ENCODE results near the gene EPHB2. TPM values are rescaled to one million over a fixed set of nuclear protein-coding genes. Genes with fewer than 3 reads are reported as not detected.

Gene EPHB2
- total RNA-seq, 1 experiment from 2014 or later = 18.5 TPM

DNA sequence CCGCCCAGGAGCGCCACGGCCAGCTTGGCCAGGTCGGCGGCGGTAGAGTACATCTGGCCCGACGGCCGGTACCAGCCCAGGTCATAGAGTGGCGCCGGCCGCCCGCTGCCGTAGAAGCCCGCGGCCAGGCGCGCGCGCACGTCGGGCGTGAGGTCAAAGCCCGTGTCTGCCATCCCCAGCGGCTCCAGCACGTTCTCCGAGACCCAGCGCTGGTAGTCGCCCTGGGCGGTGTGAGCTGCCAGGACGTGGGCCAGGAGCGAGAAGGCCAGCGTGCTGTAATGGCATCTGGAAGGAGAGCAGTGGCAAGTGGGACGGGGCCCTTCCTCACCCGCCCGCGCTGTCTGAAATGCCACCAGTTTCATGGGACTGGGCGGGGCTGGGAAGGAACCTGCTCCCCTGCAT lies 243.1 kb downstream of the EPHB2 start:
- Mint-ChIP-seq H3K9me3 (no peaks in the 10 kb centered on the region), H3K36me3 (no peaks in the 10 kb centered on the region), H3K27me3 (ENCODE audit: low read depth) (peaks cover 50% of the 10 kb centered on the region), H3K4me3 (peak overlapping the region; percentile 56), H3K27ac (no peak overlapping the region), H3K4me1 (no peaks in the 10 kb centered on the region)
- ATAC-seq (peak; percentile 84), DNase-seq (ENCODE audit: low spot score) (peak; percentile 46)
- CTCF ChIA-PET = interaction anchor here (1.0 to 3.0 kb wide), 4 partner anchors 11 to 222 kb away, joined by 3 to 18 read pairs (median 3); no protein-coding TSS in a partner anchor
- no peak for TF ChIP-seq GRHL2 (CRISPR knock-in tag; IDR thresholded peaks at IDR 0.05; ENCODE audit: insufficient replicate concordance, severe bottlenecking)
- TF ChIP-seq, protein P1, sequence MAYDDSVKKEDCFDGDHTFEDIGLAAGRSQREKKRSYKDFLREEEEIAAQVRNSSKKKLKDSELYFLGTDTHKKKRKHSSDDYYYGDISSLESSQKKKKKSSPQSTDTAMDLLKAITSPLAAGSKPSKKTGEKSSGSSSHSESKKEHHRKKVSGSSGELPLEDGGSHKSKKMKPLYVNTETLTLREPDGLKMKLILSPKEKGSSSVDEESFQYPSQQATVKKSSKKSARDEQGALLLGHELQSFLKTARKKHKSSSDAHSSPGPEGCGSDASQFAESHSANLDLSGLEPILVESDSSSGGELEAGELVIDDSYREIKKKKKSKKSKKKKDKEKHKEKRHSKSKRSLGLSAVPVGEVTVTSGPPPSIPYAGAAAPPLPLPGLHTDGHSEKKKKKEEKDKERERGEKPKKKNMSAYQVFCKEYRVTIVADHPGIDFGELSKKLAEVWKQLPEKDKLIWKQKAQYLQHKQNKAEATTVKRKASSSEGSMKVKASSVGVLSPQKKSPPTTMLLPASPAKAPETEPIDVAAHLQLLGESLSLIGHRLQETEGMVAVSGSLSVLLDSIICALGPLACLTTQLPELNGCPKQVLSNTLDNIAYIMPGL (CRISPR knock-in tag; IDR thresholded peaks at IDR 0.05) = no peak
- TF ChIP-seq ZNF263 (CRISPR knock-in tag; IDR thresholded peaks at IDR 0.05; ENCODE audit: low read depth) = no peak
- no peak for TF ChIP-seq NFATC4 (CRISPR knock-in tag; IDR thresholded peaks at IDR 0.05)
- TF ChIP-seq NFE2L1 (CRISPR knock-in tag; IDR thresholded peaks at IDR 0.05) = no peak
- TF ChIP-seq, protein P2, sequence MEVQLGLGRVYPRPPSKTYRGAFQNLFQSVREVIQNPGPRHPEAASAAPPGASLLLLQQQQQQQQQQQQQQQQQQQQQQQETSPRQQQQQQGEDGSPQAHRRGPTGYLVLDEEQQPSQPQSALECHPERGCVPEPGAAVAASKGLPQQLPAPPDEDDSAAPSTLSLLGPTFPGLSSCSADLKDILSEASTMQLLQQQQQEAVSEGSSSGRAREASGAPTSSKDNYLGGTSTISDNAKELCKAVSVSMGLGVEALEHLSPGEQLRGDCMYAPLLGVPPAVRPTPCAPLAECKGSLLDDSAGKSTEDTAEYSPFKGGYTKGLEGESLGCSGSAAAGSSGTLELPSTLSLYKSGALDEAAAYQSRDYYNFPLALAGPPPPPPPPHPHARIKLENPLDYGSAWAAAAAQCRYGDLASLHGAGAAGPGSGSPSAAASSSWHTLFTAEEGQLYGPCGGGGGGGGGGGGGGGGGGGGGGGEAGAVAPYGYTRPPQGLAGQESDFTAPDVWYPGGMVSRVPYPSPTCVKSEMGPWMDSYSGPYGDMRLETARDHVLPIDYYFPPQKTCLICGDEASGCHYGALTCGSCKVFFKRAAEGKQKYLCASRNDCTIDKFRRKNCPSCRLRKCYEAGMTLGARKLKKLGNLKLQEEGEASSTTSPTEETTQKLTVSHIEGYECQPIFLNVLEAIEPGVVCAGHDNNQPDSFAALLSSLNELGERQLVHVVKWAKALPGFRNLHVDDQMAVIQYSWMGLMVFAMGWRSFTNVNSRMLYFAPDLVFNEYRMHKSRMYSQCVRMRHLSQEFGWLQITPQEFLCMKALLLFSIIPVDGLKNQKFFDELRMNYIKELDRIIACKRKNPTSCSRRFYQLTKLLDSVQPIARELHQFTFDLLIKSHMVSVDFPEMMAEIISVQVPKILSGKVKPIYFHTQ (CRISPR knock-in tag; IDR thresholded peaks at IDR 0.05) = no peak
- TF ChIP-seq, protein P3, sequence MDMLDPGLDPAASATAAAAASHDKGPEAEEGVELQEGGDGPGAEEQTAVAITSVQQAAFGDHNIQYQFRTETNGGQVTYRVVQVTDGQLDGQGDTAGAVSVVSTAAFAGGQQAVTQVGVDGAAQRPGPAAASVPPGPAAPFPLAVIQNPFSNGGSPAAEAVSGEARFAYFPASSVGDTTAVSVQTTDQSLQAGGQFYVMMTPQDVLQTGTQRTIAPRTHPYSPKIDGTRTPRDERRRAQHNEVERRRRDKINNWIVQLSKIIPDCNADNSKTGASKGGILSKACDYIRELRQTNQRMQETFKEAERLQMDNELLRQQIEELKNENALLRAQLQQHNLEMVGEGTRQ (CRISPR knock-in tag; IDR thresholded peaks at IDR 0.05) = no peak
- TF ChIP-seq ZNF219 (CRISPR knock-in tag; IDR thresholded peaks at IDR 0.05; ENCODE audit: borderline replicate concordance) = no peak
- no peak for TF ChIP-seq TP53 (CRISPR knock-in tag; IDR thresholded peaks at IDR 0.05)
- TF ChIP-seq MXD4 (CRISPR knock-in tag; IDR thresholded peaks at IDR 0.05; ENCODE audit: borderline replicate concordance) = no peak
- POLR2A ChIA-PET = no interaction called here

DNA sequence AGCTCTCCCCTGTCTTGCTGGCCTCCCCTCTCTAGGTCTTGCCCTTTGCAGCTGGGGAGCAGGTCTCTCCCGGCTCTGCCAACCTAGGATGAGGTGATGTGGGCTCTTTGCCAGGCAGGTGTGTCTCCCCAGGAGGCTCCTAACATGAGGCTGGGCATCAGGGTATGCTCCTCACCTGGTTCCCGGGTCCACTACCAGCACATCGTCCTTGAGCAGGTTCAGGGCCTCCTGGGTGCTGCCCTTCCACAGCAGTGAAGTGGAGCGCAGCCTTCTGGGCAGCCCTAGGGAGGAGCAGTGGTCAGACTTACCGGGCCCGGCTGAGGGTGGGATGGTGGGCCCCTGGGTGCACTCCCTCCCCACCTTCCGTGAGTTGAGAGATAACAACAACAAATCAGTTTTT lies 244.5 kb downstream of the EPHB2 start:
- Mint-ChIP-seq H3K27me3 (ENCODE audit: low read depth) (peaks cover 50% of the 10 kb centered on the region), H3K36me3 (no peaks in the 10 kb centered on the region), H3K27ac (no peak overlapping the region), H3K4me1 (no peaks in the 10 kb centered on the region), H3K4me3 (no peak overlapping the region), H3K9me3 (no peaks in the 10 kb centered on the region)
- ATAC-seq (no peak), DNase-seq (ENCODE audit: low spot score) (no peak)
- CTCF ChIA-PET = interaction anchor here (3.0 kb wide), 1 partner anchor 9 kb away, joined by 18 read pairs; no protein-coding TSS in a partner anchor
- POLR2A ChIA-PET = no interaction called here
- TF ChIP-seq NR3C1 (CRISPR knock-in tag; conservative IDR thresholded peaks at IDR 0.05; ENCODE audit: low read depth) (no peak), ZNF219 (CRISPR knock-in tag; IDR thresholded peaks at IDR 0.05; ENCODE audit: borderline replicate concordance) (no peak), JAZF1 (CRISPR knock-in tag; IDR thresholded peaks at IDR 0.05) (no peak)
- TF ChIP-seq, protein P4, sequence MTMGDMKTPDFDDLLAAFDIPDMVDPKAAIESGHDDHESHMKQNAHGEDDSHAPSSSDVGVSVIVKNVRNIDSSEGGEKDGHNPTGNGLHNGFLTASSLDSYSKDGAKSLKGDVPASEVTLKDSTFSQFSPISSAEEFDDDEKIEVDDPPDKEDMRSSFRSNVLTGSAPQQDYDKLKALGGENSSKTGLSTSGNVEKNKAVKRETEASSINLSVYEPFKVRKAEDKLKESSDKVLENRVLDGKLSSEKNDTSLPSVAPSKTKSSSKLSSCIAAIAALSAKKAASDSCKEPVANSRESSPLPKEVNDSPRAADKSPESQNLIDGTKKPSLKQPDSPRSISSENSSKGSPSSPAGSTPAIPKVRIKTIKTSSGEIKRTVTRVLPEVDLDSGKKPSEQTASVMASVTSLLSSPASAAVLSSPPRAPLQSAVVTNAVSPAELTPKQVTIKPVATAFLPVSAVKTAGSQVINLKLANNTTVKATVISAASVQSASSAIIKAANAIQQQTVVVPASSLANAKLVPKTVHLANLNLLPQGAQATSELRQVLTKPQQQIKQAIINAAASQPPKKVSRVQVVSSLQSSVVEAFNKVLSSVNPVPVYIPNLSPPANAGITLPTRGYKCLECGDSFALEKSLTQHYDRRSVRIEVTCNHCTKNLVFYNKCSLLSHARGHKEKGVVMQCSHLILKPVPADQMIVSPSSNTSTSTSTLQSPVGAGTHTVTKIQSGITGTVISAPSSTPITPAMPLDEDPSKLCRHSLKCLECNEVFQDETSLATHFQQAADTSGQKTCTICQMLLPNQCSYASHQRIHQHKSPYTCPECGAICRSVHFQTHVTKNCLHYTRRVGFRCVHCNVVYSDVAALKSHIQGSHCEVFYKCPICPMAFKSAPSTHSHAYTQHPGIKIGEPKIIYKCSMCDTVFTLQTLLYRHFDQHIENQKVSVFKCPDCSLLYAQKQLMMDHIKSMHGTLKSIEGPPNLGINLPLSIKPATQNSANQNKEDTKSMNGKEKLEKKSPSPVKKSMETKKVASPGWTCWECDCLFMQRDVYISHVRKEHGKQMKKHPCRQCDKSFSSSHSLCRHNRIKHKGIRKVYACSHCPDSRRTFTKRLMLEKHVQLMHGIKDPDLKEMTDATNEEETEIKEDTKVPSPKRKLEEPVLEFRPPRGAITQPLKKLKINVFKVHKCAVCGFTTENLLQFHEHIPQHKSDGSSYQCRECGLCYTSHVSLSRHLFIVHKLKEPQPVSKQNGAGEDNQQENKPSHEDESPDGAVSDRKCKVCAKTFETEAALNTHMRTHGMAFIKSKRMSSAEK (CRISPR knock-in tag; IDR thresholded peaks at IDR 0.05; ENCODE audit: borderline replicate concordance) = no peak
- TF ChIP-seq, protein P5, sequence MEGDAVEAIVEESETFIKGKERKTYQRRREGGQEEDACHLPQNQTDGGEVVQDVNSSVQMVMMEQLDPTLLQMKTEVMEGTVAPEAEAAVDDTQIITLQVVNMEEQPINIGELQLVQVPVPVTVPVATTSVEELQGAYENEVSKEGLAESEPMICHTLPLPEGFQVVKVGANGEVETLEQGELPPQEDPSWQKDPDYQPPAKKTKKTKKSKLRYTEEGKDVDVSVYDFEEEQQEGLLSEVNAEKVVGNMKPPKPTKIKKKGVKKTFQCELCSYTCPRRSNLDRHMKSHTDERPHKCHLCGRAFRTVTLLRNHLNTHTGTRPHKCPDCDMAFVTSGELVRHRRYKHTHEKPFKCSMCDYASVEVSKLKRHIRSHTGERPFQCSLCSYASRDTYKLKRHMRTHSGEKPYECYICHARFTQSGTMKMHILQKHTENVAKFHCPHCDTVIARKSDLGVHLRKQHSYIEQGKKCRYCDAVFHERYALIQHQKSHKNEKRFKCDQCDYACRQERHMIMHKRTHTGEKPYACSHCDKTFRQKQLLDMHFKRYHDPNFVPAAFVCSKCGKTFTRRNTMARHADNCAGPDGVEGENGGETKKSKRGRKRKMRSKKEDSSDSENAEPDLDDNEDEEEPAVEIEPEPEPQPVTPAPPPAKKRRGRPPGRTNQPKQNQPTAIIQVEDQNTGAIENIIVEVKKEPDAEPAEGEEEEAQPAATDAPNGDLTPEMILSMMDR (IDR thresholded peaks at IDR 0.05) = no peak
- TF ChIP-seq, protein P6, sequence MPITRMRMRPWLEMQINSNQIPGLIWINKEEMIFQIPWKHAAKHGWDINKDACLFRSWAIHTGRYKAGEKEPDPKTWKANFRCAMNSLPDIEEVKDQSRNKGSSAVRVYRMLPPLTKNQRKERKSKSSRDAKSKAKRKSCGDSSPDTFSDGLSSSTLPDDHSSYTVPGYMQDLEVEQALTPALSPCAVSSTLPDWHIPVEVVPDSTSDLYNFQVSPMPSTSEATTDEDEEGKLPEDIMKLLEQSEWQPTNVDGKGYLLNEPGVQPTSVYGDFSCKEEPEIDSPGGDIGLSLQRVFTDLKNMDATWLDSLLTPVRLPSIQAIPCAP (CRISPR knock-in tag; IDR thresholded peaks at IDR 0.05) = no peak
- TF ChIP-seq, protein P7, sequence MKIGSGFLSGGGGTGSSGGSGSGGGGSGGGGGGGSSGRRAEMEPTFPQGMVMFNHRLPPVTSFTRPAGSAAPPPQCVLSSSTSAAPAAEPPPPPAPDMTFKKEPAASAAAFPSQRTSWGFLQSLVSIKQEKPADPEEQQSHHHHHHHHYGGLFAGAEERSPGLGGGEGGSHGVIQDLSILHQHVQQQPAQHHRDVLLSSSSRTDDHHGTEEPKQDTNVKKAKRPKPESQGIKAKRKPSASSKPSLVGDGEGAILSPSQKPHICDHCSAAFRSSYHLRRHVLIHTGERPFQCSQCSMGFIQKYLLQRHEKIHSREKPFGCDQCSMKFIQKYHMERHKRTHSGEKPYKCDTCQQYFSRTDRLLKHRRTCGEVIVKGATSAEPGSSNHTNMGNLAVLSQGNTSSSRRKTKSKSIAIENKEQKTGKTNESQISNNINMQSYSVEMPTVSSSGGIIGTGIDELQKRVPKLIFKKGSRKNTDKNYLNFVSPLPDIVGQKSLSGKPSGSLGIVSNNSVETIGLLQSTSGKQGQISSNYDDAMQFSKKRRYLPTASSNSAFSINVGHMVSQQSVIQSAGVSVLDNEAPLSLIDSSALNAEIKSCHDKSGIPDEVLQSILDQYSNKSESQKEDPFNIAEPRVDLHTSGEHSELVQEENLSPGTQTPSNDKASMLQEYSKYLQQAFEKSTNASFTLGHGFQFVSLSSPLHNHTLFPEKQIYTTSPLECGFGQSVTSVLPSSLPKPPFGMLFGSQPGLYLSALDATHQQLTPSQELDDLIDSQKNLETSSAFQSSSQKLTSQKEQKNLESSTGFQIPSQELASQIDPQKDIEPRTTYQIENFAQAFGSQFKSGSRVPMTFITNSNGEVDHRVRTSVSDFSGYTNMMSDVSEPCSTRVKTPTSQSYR (CRISPR knock-in tag; IDR thresholded peaks at IDR 0.05) = no peak
- TF ChIP-seq, protein P3 (CRISPR knock-in tag; IDR thresholded peaks at IDR 0.05) = no peak
